ENCODE measurements around the gene SNRK.

Gene SNRK

GRCh38 chr3:43266451-43266850, 19.9 kb upstream of the SNRK start:
- Histone ChIP-seq H3K9me2 (replicated peaks; ENCODE audit: low read depth, low read length) (no peaks in the 10 kb centered on the region), H4K20me1 (ENCODE audit: insufficient read depth, low read length, poor library complexity, severe bottlenecking) (no peaks in the 10 kb centered on the region), H3K4me2 (ENCODE audit: low read depth, low read length, poor library complexity, severe bottlenecking) (no peak overlapping the region), H3K79me2 (ENCODE audit: insufficient read depth, low read length) (no peaks in the 10 kb centered on the region), H3K27me3 (ENCODE audit: insufficient read depth, low read length, poor library complexity, severe bottlenecking) (no peaks in the 10 kb centered on the region), H3K4me1 (ENCODE audit: insufficient read depth, low read length, poor library complexity, severe bottlenecking) (no peaks in the 10 kb centered on the region), H3K9ac (ENCODE audit: low read depth, low read length, poor library complexity, severe bottlenecking) (no peak overlapping the region), H3K36me3 (ENCODE audit: insufficient read depth, low read length) (no peaks in the 10 kb centered on the region), H3F3A (ENCODE audit: low read depth) (no peaks in the 10 kb centered on the region), H3K9me3 (ENCODE audit: insufficient read depth, low read depth, low read length) (no peaks in the 10 kb centered on the region), H3K4me3 (ENCODE audit: low read length, poor library complexity, severe bottlenecking) (no peak overlapping the region), H2AFZ (ENCODE audit: low read length) (no peak overlapping the region)
- TF ChIP-seq CTCF (conservative IDR thresholded peaks at IDR 0.05; ENCODE audit: low read length) (no peak), EZH2phosphoT487 (IDR thresholded peaks at IDR 0.05; ENCODE audit: borderline replicate concordance) (no peak)

GRCh38 chr3:43266995-43267394, 19.3 kb upstream of the SNRK start:
- no peaks in the 10 kb centered on the region for H3K27me3 ChIP-seq (ENCODE audit: insufficient read depth, low read length, poor library complexity, severe bottlenecking)
- H4K20me1 ChIP-seq (ENCODE audit: insufficient read depth, low read length, poor library complexity, severe bottlenecking) = no peaks in the 10 kb centered on the region
- no peaks in the 10 kb centered on the region for H3F3A ChIP-seq (ENCODE audit: low read depth)
- no peak overlapping the region for H3K9ac ChIP-seq (ENCODE audit: low read depth, low read length, poor library complexity, severe bottlenecking)
- no peaks in the 10 kb centered on the region for H3K9me2 ChIP-seq (replicated peaks; ENCODE audit: low read depth, low read length)
- H3K4me3 ChIP-seq (ENCODE audit: low read length, poor library complexity, severe bottlenecking) = no peak overlapping the region
- no peaks in the 10 kb centered on the region for H3K9me3 ChIP-seq (ENCODE audit: insufficient read depth, low read depth, low read length)
- no peak overlapping the region for H2AFZ ChIP-seq (ENCODE audit: low read length)
- no peak overlapping the region for H3K4me2 ChIP-seq (ENCODE audit: low read depth, low read length, poor library complexity, severe bottlenecking)
- H3K4me1 ChIP-seq (ENCODE audit: insufficient read depth, low read length, poor library complexity, severe bottlenecking) = no peaks in the 10 kb centered on the region
- H3K79me2 ChIP-seq (ENCODE audit: insufficient read depth, low read length) = no peaks in the 10 kb centered on the region
- no peaks in the 10 kb centered on the region for H3K36me3 ChIP-seq (ENCODE audit: insufficient read depth, low read length)
- TF ChIP-seq CTCF (conservative IDR thresholded peaks at IDR 0.05; ENCODE audit: low read length) (no peak), EZH2phosphoT487 (IDR thresholded peaks at IDR 0.05; ENCODE audit: borderline replicate concordance) (no peak)

GRCh38 chr3:43268636-43269035, 17.7 kb upstream of the SNRK start:
- no peaks in the 10 kb centered on the region for H3K27me3 ChIP-seq (ENCODE audit: insufficient read depth, low read length, poor library complexity, severe bottlenecking)
- no peak for TF ChIP-seq CTCF (conservative IDR thresholded peaks at IDR 0.05; ENCODE audit: low read length)
- TF ChIP-seq EZH2phosphoT487 (IDR thresholded peaks at IDR 0.05; ENCODE audit: borderline replicate concordance) = no peak
- H3K79me2 ChIP-seq (ENCODE audit: insufficient read depth, low read length) = no peaks in the 10 kb centered on the region
- H3K9ac ChIP-seq (ENCODE audit: low read depth, low read length, poor library complexity, severe bottlenecking) = no peak overlapping the region
- H3K4me1 ChIP-seq (ENCODE audit: insufficient read depth, low read length, poor library complexity, severe bottlenecking) = no peaks in the 10 kb centered on the region
- no peaks in the 10 kb centered on the region for H4K20me1 ChIP-seq (ENCODE audit: insufficient read depth, low read length, poor library complexity, severe bottlenecking)
- no peaks in the 10 kb centered on the region for H3F3A ChIP-seq (ENCODE audit: low read depth)
- H3K9me2 ChIP-seq (replicated peaks; ENCODE audit: low read depth, low read length) = no peaks in the 10 kb centered on the region
- no peak overlapping the region for H3K4me2 ChIP-seq (ENCODE audit: low read depth, low read length, poor library complexity, severe bottlenecking)
- no peaks in the 10 kb centered on the region for H3K36me3 ChIP-seq (ENCODE audit: insufficient read depth, low read length)
- H3K4me3 ChIP-seq (ENCODE audit: low read length, poor library complexity, severe bottlenecking) = no peak overlapping the region
- no peaks in the 10 kb centered on the region for H3K9me3 ChIP-seq (ENCODE audit: insufficient read depth, low read depth, low read length)
- no peak overlapping the region for H2AFZ ChIP-seq (ENCODE audit: low read length)
